ENCODE results near the gene CDCA5.

CDCA5 gene

GRCh38 chr11:65083834-65084597, at the start of gene CDCA5, which contains the start of gene ZFPL1:
TSS of gene CDCA5 (minus strand) at chr11:65084040. CDS start at chr11:65083978, 62 bp downstream.
TSS of gene ZFPL1 (plus strand) at chr11:65084222. CDS start at chr11:65084699, 477 bp downstream.
- no peak for TF ChIP-seq CTCF (IDR thresholded peaks at IDR 0.05; ENCODE audit: extremely low read depth, missing control alignments)
- peak; percentile 98 for DNase-seq (ENCODE audit: low spot score)

- TF ChIP-seq CTCF (IDR thresholded peaks at IDR 0.05; ENCODE audit: extremely low read depth, missing control alignments): no peak
- DNase-seq (ENCODE audit: low spot score): peak; percentile 73
These were observed 49.3 kb upstream of the CDCA5 start for GRCh38 chr11:65132988-65133700.

GRCh38 chr11:65132238-65132987, 48.6 kb upstream of the CDCA5 start:
- peak; percentile 68 for DNase-seq (ENCODE audit: low spot score)
- no peak for TF ChIP-seq CTCF (IDR thresholded peaks at IDR 0.05; ENCODE audit: extremely low read depth, missing control alignments)

GRCh38 chr11:65131895-65132237, 48.0 kb upstream of the CDCA5 start:
- TF ChIP-seq CTCF (IDR thresholded peaks at IDR 0.05; ENCODE audit: extremely low read depth, missing control alignments): no peak
- DNase-seq (ENCODE audit: low spot score): no peak

- no peak for TF ChIP-seq CTCF (IDR thresholded peaks at IDR 0.05; ENCODE audit: extremely low read depth, missing control alignments)
- DNase-seq (ENCODE audit: low spot score): no peak
These were observed 47.6 kb upstream of the CDCA5 start for GRCh38 chr11:65131417-65131776.

GRCh38 chr11:65130631-65131416, 47.0 kb upstream of the CDCA5 start:
- no peak for TF ChIP-seq CTCF (IDR thresholded peaks at IDR 0.05; ENCODE audit: extremely low read depth, missing control alignments)
- no peak for DNase-seq (ENCODE audit: low spot score)
